CD4-positive, alpha-beta T cell (primary cell): ENCODE measurements around the gene LAMP5. TPM values are rescaled to one million over a fixed set of nuclear protein-coding genes. Genes with fewer than 3 reads are reported as not detected.

Source experiments
- ATAC-seq: fragments of 200-7000 bp; cut with Tn5 transposase; one replicate; pipeline ENCODE4 v1.10.0; 2022; ENCODE audit warnings: mild to moderate bottlenecking; ENCODE audit not compliant: poor library complexity
- CTCF ChIA-PET: fragments of 350-600 bp; sonication (Branson Sonifier 250); formaldehyde crosslinking; loops from one replicate; lab custom pipeline; 2021; ENCODE audit warnings: antibody characterized with exemption, inconsistent platforms; lab: Charles Lee
- POLR2A ChIA-PET: fragments of 350-600 bp; sonication (Branson Sonifier 250); formaldehyde crosslinking; loops from one replicate; lab custom pipeline; 2021; ENCODE audit warnings: antibody characterized with exemption, inconsistent platforms; lab: Charles Lee
- DNase-seq, 14 experiments: peaks; one replicate each; pipeline ENCODE4 v3.0.0-alpha.2; 2013 to 2020; ENCODE audit warnings: mixed read lengths in 2 of 14
- H3K27ac ChIP-seq, 2 donors: one replicate each; pipeline versions ENCODE4 v1.5.1 to v1.7.0; 2013; ENCODE audit warnings: low read length in 2 of 2, low read depth in 1 of 2, mild to moderate bottlenecking in 1 of 2
- H3K27me3 ChIP-seq, 2 experiments: 1 replicate in 1 of 2; 2 replicates in 1 of 2; pipeline versions ENCODE4 v1.6.1 to v1.7.0; 2013; ENCODE audit warnings: low read length in 2 of 2, control low read depth in 1 of 2, mild to moderate bottlenecking in 1 of 2, moderate library complexity in 1 of 2; ENCODE audit not compliant: insufficient read depth in 2 of 2, control insufficient read depth in 1 of 2
- H3K36me3 ChIP-seq: one replicate; pipeline ENCODE4 v1.6.1; 2013; ENCODE audit warnings: low read length, control low read depth; ENCODE audit not compliant: insufficient read depth
- H3K4me1 ChIP-seq: one replicate; pipeline ENCODE4 v1.6.1; 2013; ENCODE audit warnings: low read length, control low read depth; ENCODE audit not compliant: insufficient read depth
- H3K4me3 ChIP-seq: one replicate; pipeline ENCODE4 v1.5.1; 2013; ENCODE audit warnings: mild to moderate bottlenecking, low read length, moderate library complexity
- H3K9me3 ChIP-seq, 2 experiments: 1 replicate in 1 of 2; 2 replicates in 1 of 2; pipeline versions ENCODE4 v1.6.1 to v1.7.0; 2013; ENCODE audit warnings: low read length in 2 of 2, mild to moderate bottlenecking in 2 of 2, control low read depth in 1 of 2, moderate library complexity in 1 of 2; ENCODE audit not compliant: control insufficient read depth in 1 of 2, insufficient read depth in 1 of 2
- H3K27ac Mint-ChIP-seq: one replicate; pipeline ENCODE4 v1.8.0; 2020; ENCODE audit warnings: mixed read lengths
- H3K27me3 Mint-ChIP-seq: one replicate; pipeline ENCODE4 v1.8.0; 2021; ENCODE audit warnings: mixed read lengths
- H3K36me3 Mint-ChIP-seq: one replicate; pipeline ENCODE4 v1.8.0; 2021; ENCODE audit warnings: low read depth, mixed read lengths
- H3K4me1 Mint-ChIP-seq: one replicate; pipeline ENCODE4 v1.8.0; 2021; ENCODE audit warnings: low read depth, mixed read lengths
- H3K4me3 Mint-ChIP-seq: one replicate; pipeline ENCODE4 v1.8.0; 2020; ENCODE audit warnings: mild to moderate bottlenecking, mixed read lengths
- H3K9me3 Mint-ChIP-seq: one replicate; pipeline ENCODE4 v1.8.0; 2020; ENCODE audit warnings: mixed read lengths
- intact Hi-C, 2 experiments: fragments of 100-400 bp; cut with DNase I in 1 of 2; cut with micrococcal nuclease in 1 of 2; formaldehyde crosslinking; loops; one replicate each; pipeline versions ENCODE4 v1.15.1 to v1.9.0; 2023 to 2025; cut with DNase I, micrococcal nuclease
- total RNA-seq, 174 experiments: library from RNA in 2 of 174; stranded (reverse) in 2 of 174; gene quantifications; one replicate each; pipeline ENCODE4 v1.2.3 and lab custom pipeline; 2021 to 2026
- TF ChIP-seq, protein P1 (sequence below): fragments of 200-600 bp; IDR thresholded peaks from one replicate; pipeline ENCODE4 v1.8.0; 2022; ENCODE audit warnings: antibody characterized with exemption, mild to moderate bottlenecking

Gene LAMP5
- total RNA-seq, 2 experiments from 2014 or later, result 0.11 TPM; not detected in 1

DNA sequence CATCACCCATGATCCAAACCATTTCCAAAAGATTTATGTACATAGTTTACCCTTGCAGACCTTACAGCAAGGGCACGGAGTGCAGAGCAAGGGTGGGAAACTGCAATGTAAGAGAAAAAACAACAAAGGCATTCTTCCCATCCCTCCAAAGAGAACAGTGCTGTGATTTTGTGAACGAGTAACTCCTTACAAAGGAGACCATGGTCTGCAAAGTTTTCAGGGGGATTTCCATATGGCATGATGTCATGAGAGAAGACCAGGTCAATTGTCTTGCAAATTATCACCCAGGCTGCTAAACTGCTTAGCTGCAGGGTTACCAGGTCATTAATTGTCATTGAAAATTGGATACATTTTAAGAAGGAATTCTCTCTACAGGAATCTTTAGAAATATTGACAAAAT lies 58.3 kb downstream of the LAMP5 start:
- Histone ChIP-seq H3K9me3 (peaks cover 0 to 8% of the 10 kb centered on the region in 2 experiments), H3K36me3 (no peaks in the 10 kb centered on the region), H3K4me3 (no peak overlapping the region), H3K27me3 (no peaks in the 10 kb centered on the region), H3K27ac (no peak overlapping the region), H3K4me1 (no peaks in the 10 kb centered on the region)
- POLR2A ChIA-PET, result no interaction called here
- Mint-ChIP-seq H3K4me3 (no peak overlapping the region), H3K4me1 (no peaks in the 10 kb centered on the region), H3K9me3 (no peaks in the 10 kb centered on the region), H3K27me3 (peaks cover 16% of the 10 kb centered on the region), H3K36me3 (no peaks in the 10 kb centered on the region), H3K27ac (no peak overlapping the region)
- intact Hi-C loops, result no loop called here
- no peak for DNase-seq
- CTCF ChIA-PET, result no interaction called here
- ATAC-seq, result no peak
- TF ChIP-seq, protein P1, sequence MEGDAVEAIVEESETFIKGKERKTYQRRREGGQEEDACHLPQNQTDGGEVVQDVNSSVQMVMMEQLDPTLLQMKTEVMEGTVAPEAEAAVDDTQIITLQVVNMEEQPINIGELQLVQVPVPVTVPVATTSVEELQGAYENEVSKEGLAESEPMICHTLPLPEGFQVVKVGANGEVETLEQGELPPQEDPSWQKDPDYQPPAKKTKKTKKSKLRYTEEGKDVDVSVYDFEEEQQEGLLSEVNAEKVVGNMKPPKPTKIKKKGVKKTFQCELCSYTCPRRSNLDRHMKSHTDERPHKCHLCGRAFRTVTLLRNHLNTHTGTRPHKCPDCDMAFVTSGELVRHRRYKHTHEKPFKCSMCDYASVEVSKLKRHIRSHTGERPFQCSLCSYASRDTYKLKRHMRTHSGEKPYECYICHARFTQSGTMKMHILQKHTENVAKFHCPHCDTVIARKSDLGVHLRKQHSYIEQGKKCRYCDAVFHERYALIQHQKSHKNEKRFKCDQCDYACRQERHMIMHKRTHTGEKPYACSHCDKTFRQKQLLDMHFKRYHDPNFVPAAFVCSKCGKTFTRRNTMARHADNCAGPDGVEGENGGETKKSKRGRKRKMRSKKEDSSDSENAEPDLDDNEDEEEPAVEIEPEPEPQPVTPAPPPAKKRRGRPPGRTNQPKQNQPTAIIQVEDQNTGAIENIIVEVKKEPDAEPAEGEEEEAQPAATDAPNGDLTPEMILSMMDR, result no peak

- DNase-seq, result no peak
- Mint-ChIP-seq H3K4me3 (no peak overlapping the region), H3K27ac (no peak overlapping the region), H3K36me3 (no peaks in the 10 kb centered on the region), H3K9me3 (no peaks in the 10 kb centered on the region), H3K4me1 (no peaks in the 10 kb centered on the region), H3K27me3 (peaks cover 9% of the 10 kb centered on the region)
- Histone ChIP-seq H3K9me3 (peaks cover 0 to 8% of the 10 kb centered on the region in 2 experiments), H3K27me3 (no peaks in the 10 kb centered on the region), H3K36me3 (no peaks in the 10 kb centered on the region), H3K4me3 (no peak overlapping the region), H3K27ac (no peak overlapping the region), H3K4me1 (no peaks in the 10 kb centered on the region)
- ChIA-PET POLR2A (no interaction called here), CTCF (no interaction called here)
- TF ChIP-seq, protein P1, result no peak
- ATAC-seq, result no peak
- intact Hi-C loops, result no loop called here
These were observed 59.2 kb downstream of the LAMP5 start for GRCh38 chr20:9573335-9574151.

- H3K4me3 ChIP-seq, result no peak overlapping the region
- peaks cover 0 to 8% of the 10 kb centered on the region in 2 experiments for H3K9me3 ChIP-seq
- H3K4me3 Mint-ChIP-seq, result no peak overlapping the region
- H3K4me1 ChIP-seq, result no peaks in the 10 kb centered on the region
- peaks cover 7% of the 10 kb centered on the region for H3K27me3 Mint-ChIP-seq
- no peak for DNase-seq
- no peaks in the 10 kb centered on the region for H3K27me3 ChIP-seq
- TF ChIP-seq, protein P1, result no peak
- POLR2A ChIA-PET, result no interaction called here
- H3K36me3 ChIP-seq, result no peaks in the 10 kb centered on the region
- no peak overlapping the region for H3K27ac ChIP-seq
- H3K4me1 Mint-ChIP-seq, result no peaks in the 10 kb centered on the region
- no peak overlapping the region for H3K27ac Mint-ChIP-seq
- intact Hi-C loops, result no loop called here
- H3K36me3 Mint-ChIP-seq, result no peaks in the 10 kb centered on the region
- H3K9me3 Mint-ChIP-seq, result no peaks in the 10 kb centered on the region
- CTCF ChIA-PET, result no interaction called here
- no peak for ATAC-seq
These were observed 59.8 kb downstream of the LAMP5 start for GRCh38 chr20:9574181-9574580.
